ENCODE data around the gene SRRM3. TPM values are rescaled to one million over a fixed set of nuclear protein-coding genes. Genes with fewer than 3 reads are reported as not detected.
"Not testable (repeated sequence)": the region's sequence is repeated elsewhere in the genome, so short reads cannot be mapped to it uniquely, and the experiment has no call there.

SRRM3 gene
- total RNA-seq, 1 donor from 2014 or later: 2.9 TPM

DNA sequence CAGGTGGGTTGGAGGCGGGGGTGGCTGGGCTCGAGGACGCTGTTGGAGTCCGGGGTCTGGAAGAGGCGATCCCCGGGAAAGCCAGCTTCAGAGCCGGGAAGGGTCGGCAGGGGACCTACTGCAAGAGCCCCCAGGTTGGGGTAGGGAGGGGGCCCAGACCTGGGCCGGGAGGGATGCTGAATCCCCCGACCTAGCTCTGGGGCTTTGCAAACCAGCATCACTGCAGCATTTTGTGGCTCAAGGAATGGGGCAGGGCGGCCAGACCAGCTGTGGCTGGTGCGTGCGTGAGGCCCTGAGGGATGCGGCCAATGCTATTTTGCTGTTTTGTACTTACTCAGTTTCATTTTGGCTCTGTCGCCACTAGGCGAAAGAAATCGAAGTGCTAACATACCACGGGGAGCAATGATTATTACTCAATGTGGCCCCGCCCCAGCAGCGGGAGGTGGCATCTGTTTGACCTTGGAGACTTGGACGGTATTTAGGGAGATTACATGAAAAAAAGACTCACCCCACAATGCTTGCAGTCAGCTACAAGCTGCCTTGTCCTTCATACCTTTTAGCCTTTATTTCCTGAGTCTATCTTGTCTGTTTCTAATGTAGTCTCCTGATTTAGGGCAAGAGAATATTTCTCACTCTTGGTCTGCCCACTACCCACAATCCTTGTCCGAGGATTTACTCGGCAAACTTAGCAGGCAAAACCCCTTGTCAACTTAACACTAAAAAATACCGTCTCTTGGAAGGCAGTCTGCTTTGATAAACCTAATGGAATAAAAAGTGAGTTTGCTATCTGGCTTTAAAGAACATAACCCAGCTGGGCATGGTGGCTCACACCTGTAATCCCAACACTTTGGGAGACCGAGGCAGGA lies 117.0 kb downstream of the SRRM3 start:
- peak; percentile 86 for DNase-seq (ENCODE audit: low spot score)
- ATAC-seq: peak; percentile 74
- intact Hi-C loops (cut with DNase I): loop anchor here (10.0 kb wide), 1 partner anchor 144 kb away; no protein-coding TSS in a partner anchor

GRCh38 chr7:76325092-76325491 lies 123.4 kb downstream of the SRRM3 start:
- intact Hi-C loops (cut with DNase I): no loop called here

DNA sequence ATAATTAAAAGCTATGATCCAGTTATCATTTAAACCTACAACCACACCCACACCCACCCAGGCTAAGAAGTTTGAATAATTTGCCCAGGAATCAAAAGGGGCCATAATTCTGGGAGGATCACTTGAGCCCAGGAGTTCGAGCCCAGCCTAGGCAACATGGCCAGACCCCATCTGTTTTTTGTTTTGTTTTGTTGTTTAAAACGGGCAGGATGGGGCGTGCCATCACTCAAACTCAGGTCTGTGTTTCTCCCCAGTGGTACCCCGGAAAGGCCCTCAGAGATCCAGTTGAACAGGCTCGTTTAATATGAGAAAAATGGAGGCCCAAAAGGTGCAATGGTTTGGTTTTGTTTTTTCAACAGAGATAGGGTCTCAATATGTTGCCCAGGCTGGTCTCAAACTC lies 124.1 kb downstream of the SRRM3 start:
- no peak for DNase-seq (ENCODE audit: low spot score)
- ATAC-seq: no peak
- intact Hi-C loops (cut with DNase I): no loop called here

More at GRCh38 chr7:76325092-76325491, 123.4 kb downstream of the SRRM3 start:
- ATAC-seq (no peak), DNase-seq (ENCODE audit: low spot score) (no peak)

DNA sequence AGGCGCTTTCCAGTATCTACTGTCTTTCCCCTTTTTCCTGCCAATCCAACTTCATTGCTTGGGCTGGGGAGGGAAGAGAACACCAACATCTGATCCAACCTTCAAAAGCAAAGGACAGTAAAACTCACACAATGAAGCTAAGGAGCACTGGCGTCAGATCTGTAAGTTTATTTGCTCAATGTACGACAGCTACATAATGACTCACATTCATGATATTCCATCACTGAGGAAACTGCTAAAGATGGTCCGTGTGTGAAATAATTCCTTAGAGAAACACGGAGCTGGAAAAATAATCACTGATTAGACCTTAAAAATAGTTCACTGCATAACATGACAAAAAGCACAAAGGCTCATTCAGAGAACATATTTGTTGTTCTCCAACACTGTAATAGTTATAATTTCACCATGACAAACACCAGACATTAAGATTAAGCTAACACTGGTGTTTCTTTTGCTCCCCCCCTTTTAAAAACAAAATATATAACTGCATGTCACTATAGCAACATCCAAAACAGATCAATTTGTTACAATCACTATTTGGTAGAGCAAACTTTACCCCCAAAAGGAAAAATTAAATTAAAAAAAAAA lies 125.0 kb downstream of the SRRM3 start:
- intact Hi-C loops (cut with DNase I): no loop called here
- peak; percentile 13 for ATAC-seq

DNA sequence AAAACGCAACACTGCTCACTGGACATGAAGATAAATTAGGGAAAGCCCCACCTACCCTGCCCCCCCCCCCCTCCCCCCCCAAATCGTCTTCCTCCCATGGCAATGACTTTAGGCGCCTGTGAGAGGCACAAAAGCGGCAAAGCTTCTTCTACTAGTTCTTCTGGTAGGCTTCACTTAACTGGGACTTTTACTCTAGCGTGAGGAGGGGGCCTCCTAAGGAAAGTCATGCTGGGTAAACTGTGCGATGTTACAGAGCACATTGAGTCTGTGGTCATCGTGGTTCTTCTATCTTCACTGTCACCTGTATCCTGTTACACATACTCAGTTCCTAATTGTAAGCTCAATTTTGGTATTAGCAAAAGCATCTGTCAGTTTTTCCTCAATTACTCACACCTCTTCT lies 125.9 kb downstream of the SRRM3 start:
- intact Hi-C loops (cut with DNase I): no loop called here
- DNase-seq (ENCODE audit: low spot score): no peak
- ATAC-seq: no peak

More for the DNA sequence above, 125.0 kb downstream of the SRRM3 start:
- no peak for DNase-seq (ENCODE audit: low spot score)

- DNase-seq (ENCODE audit: low spot score) (no peak), ATAC-seq (peak; percentile 40)
- intact Hi-C loops (cut with DNase I): no loop called here
These were observed 126.7 kb downstream of the SRRM3 start for GRCh38 chr7:76328389-76328788.

- intact Hi-C loops (cut with DNase I): no loop called here
- ATAC-seq (no peak), DNase-seq (ENCODE audit: low spot score) (no peak)
These were observed 127.8 kb downstream of the SRRM3 start for GRCh38 chr7:76329479-76329878.

DNA sequence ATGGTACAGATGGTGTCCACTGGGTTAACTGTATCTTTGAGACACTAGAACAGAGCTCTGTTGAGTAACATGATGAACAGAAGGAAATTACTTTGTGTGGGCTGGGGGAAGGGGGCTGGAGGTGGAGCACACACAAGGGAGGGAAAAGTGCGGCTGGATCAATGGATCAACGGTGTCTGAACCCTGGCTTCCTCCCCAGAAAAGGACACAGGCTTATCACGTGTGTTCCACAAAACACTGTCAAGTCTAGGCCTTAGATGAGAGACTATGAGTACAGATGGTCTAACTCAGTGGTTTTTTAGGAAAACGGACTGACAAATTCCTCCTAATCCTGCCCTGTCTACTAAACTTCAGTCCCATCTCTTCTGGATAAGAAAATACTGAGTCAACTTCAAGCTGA lies 128.6 kb downstream of the SRRM3 start:
- intact Hi-C loops (cut with DNase I): no loop called here
- DNase-seq (ENCODE audit: low spot score) (no peak), ATAC-seq (no peak)

DNA sequence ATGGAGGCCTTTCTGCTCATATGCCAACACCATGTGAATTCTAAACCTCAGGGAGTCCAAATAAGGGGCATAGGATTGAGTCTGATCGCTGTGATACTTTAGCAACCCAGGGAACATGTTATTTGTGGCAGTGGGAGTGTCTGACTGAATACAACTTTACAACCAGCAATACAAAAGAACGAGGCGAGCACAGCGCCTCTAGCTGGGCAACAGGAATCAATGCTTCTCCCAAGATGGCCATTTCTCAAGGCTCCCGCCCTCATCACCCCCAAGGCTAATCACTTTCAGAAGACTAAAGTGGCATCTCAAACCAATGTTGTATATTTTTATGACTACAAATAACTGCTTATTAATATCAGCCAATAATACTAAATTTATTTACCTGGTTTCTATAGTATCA lies 129.0 kb downstream of the SRRM3 start:
- no peak for DNase-seq (ENCODE audit: low spot score)
- intact Hi-C loops (cut with DNase I): no loop called here
- no peak for ATAC-seq

DNA sequence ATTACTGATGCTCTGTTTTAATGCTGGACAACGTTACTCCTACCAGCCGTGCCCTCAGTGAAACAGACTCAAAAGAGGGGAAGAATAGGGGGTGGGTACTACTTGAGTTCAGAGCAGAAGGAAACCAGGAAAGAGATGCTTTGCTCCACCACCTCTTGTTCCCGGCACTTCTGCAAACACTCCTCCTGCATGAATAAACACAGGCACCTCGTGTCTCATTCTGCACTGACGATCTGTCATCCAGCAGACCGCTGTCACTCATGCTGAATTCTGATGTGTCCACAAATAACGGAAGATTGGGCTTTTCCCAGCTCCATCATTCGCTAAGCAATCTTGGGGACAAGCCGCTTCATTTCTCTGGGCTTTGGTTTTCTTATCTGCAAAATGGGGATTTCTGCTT lies 130.4 kb downstream of the SRRM3 start:
- no peak for ATAC-seq
- intact Hi-C loops (cut with DNase I): no loop called here
- DNase-seq (ENCODE audit: low spot score): no peak

- intact Hi-C loops (cut with DNase I): no loop called here
- no peak for DNase-seq (ENCODE audit: low spot score)
- ATAC-seq: peak; percentile 71
These were observed 131.9 kb downstream of the SRRM3 start for GRCh38 chr7:76333511-76334101.

DNA sequence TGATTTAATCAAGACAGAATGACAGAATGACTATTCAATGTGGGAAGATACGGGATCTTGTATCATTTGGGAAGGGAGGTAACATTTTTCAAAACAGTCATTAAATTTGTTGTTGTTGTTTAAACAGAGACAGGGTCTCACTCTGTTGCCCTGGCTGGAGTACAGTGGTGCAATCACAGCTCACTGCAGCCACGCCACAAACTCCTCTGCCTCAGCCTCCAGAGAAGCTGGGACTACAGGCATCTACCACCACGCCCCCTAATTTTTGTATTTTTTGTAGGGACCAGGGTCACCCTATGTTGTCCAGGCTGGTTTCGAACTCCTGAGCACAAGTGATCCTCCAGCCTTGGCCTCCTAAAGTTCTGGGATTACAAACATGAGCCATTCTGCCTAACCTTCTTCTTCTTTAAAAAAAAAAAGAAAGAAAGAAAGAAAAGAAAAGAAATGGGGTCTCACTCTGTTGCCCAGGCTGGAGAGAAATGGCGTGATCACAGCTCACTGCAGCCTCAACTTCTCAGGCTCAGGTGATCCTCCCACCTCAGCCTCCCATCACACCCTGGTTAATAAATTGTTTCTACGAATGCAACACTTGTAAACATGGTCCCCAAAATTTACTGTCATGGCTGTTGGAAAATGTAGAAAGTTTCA lies 132.7 kb downstream of the SRRM3 start:
- ATAC-seq (no peak), DNase-seq (ENCODE audit: low spot score) (no peak)
- intact Hi-C loops (cut with DNase I): no loop called here

DNA sequence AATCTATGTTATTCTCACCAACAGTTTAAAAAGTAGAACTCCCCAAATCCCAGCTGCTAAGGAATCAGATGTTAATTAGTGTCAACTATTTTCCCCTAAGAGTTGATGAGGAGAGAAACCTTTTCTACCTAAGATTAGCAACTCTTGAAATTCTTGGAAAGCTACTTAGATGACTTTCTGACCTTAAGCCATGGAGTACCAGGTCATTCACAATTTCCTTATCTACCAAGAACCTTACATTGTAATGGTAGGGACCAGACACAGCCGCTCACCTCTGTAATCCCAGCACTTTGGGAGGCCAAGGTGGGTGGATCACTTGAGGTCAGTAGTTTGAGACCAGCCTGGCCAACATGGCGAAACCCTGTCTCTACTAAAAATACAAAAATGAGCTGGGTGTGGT lies 133.7 kb downstream of the SRRM3 start:
- DNase-seq (ENCODE audit: low spot score); intact Hi-C loops (cut with DNase I); ATAC-seq: not testable (repeated sequence)

DNA sequence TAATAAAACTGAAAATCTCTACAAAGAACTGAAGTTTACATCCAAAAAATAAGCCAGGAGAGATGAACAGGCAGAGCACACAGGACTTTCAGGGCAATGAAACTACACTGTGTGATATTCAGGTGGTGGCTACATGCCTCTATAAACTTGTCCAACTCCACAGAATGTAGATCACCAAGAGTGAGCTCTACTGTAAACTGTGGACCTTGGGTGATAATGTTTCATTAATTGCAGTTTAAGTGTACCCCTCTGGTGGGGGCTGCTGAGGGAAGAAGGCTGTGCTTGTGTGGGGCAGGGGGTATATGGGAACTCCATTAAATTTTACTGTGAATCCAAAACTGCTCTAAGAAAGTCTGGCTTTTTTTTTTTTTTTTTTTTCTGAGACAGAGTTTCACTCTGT lies 134.4 kb downstream of the SRRM3 start:
- ATAC-seq (no peak), DNase-seq (ENCODE audit: low spot score) (no peak)
- intact Hi-C loops (cut with DNase I): no loop called here

Other genes with a start within 250 kb of the SRRM3 start
- 51.6 TPM for gene TMEM120A, start 207.3 kb upstream of the SRRM3 start, total RNA-seq
- 22.6 TPM for gene STYXL1, start 153.9 kb upstream of the SRRM3 start, total RNA-seq
- 74.9 TPM for gene MDH2, start 153.8 kb upstream of the SRRM3 start, total RNA-seq
- 415 TPM for gene HSPB1, start 100.8 kb downstream of the SRRM3 start, total RNA-seq
- gene YWHAG, start 157.1 kb downstream of the SRRM3 start, total RNA-seq: 94.7 TPM
- gene SSC4D, start 207.8 kb downstream of the SRRM3 start, total RNA-seq: 0.58 TPM
- gene ZP3, start 223.1 kb downstream of the SRRM3 start, total RNA-seq: 1.7 TPM